Mucosa of gallbladder (tissue), 1 donor: ENCODE results near the gene TAS2R38. TPM values are rescaled to one million over a fixed set of nuclear protein-coding genes. Genes with fewer than 3 reads are reported as not detected.
"Not testable (repeated sequence)": the region's sequence is repeated elsewhere in the genome, so short reads cannot be mapped to it uniquely, and the experiment has no call there.

ENCODE experiments used
- DNase-seq: peaks from one replicate; pipeline ENCODE4 v3.0.0-alpha.2; 2020; ENCODE audit warnings: low spot score
- total RNA-seq: library from RNA; stranded (reverse); gene quantifications from one replicate; pipeline ENCODE4 v1.2.1, GENCODE V29; 2021
- donor health status: DM: no; HTN: no; CAD: no.

TAS2R38 gene
- total RNA-seq: not detected

- DNase-seq: no peak
Measured at GRCh38 chr7:141973673-141974072, at the start of gene TAS2R38. TSS of gene TAS2R38 (minus strand) at chr7:141973773. CDS start at chr7:141973689, 84 bp downstream.

GRCh38 chr7:142018154-142018553 lies 44.6 kb upstream of the TAS2R38 start:
- no peak for DNase-seq

DNA sequence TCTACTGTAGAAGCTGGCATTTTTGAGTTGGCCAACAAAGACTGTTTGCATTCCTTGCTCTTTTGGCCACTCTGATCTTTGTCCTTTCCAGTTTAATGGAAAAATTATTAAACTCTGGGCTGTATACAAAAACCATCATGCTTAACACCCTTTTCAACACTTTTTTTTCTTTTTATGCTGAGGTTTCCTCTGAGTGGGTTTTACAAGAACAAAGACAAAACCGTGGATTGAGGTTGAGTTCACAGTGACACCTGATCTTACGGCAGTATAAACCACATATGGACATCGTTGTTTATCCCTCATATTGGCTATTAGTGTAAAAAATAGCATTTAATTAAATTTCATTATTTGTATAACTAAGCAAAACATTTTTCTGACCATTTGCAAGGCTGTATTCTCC lies 43.9 kb upstream of the TAS2R38 start:
- no peak for DNase-seq

GRCh38 chr7:142012825-142013511 lies 39.4 kb upstream of the TAS2R38 start:
- no peak for DNase-seq

- no peak for DNase-seq
Measured at GRCh38 chr7:142010952-142011548, 37.5 kb upstream of the TAS2R38 start.

GRCh38 chr7:142009187-142009586 lies 35.6 kb upstream of the TAS2R38 start:
- DNase-seq: no peak

DNA sequence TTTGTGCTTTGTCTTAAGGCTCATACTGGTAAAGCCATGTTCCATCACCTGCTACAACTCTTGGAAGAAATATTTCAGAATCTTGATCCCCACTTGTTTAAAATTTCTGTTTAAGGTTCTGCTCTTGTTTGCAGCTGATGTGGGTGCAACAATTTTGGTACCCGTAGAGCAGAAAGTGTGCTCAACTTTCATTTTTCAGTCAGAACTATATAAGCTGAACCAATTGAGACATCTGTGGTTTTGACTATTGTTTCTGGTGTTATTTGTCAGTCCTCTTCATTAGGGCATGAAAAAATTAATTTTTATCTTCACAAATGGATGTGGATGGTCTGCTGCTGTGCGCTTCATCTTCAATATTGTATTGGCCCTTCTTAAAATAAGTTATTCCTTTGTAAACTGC lies 33.0 kb upstream of the TAS2R38 start:
- no peak for DNase-seq

GRCh38 chr7:142002179-142002578 lies 28.6 kb upstream of the TAS2R38 start:
- no peak for DNase-seq

GRCh38 chr7:142001163-142001874 lies 27.7 kb upstream of the TAS2R38 start:
- DNase-seq: no peak

DNA sequence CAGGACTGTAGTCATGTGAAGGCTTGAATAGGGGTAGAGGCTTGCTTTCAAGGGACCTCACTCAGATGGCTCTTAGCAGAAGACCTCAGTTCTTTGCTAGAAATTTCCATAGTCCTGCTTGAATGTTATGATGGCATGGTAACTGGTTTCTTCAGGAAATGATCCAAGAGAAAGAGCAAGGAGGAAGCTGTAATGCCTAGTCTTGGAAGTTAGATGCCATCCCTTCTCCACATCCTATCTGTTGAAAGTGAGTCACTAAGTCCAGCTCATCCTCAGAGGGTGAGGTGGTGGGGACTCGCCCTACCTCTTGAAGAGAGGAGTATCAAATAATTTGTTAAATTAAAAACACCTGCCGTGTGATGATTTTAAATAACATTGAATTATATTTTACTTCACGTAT lies 26.7 kb upstream of the TAS2R38 start:
- DNase-seq: no peak

DNA sequence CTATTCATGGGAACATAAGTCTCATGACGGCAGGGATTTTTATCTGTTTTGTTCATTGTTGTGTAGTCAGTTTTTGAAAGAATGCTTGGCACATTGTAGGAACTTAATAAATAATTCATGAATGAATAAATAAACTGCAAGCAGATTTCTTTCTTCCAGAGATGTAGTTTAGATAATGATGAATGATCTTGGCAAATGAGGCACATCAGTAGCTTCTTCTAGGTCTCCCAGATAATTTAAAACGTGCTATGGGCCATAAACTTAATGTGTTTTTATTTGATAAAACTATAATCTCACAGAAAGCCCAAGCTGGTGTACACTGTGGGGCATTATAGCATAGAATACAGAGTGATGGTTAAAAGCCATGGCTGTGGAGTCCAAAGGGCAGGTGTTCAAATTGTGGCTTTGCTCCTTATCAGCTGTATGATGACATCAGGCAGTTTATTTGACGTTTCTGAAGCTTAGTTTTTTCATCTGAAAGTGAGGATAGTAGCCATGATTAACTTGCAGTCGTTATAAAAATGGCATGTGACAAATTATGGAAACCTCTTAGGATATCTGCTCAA lies 25.6 kb upstream of the TAS2R38 start:
- DNase-seq: no peak

DNA sequence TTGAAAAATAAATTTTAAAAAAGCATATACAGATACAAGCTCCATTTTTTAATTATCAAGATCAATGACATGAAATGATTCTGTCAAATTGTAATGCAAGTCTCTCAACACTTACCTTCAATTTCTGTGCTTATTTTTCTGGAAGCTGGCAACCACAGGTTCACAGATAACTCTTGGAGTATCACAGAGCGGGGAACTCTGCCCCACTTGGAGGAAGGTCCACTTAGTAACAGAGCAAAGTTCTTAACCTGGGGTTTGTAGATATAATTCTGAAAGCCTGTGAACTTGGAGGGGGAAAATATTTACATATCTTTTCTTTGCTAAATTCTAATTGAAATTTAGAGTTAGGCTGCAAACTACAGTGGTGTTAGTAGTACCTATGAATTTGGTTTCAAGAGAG lies 19.8 kb upstream of the TAS2R38 start:
- DNase-seq: no peak

DNA sequence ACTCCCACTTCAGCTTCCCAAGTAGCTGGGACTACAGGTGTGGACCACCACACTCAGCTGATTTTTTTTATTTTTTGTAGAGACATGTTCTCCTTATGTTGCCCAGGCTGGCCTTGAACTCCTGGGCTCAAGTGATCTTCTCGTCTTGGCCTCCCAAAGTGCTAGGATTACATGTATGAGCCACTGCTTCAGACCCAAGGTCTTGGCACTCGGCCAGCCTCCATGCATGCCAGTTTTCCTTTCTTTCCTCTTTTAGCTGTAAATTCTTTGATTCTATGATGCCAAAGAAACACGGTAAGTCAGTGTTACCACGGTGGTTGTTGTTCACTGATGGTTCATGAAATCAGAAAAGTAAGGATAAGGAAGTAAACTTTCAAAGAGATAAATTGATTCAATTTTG lies 19.1 kb upstream of the TAS2R38 start:
- no peak for DNase-seq

DNA sequence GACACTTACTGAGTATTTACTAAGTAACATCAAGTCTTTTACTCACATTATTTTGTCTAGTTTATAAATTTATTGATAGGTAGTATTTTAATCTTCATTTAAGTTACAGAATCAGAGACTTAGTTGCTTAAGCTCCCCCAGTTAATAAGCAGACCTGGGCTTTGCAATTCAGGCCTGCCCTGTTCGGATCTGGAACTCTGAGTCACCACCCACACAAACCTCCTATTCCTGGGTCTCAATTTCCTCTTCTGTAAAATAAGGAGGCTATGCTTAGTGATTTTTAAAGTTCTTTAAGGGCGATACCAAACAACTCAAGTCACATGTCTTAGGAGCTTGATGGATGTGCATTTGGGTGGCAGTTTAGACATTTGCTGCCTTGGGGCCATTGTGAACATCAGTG lies 18.6 kb upstream of the TAS2R38 start:
- DNase-seq: no peak

- DNase-seq: no peak
Measured at GRCh38 chr7:141991140-141991539, 17.6 kb upstream of the TAS2R38 start.

GRCh38 chr7:141990011-141990725 lies 16.6 kb upstream of the TAS2R38 start:
- DNase-seq: no peak

- DNase-seq: not testable (repeated sequence)
Measured at GRCh38 chr7:141987803-141988202, 14.2 kb upstream of the TAS2R38 start.

DNA sequence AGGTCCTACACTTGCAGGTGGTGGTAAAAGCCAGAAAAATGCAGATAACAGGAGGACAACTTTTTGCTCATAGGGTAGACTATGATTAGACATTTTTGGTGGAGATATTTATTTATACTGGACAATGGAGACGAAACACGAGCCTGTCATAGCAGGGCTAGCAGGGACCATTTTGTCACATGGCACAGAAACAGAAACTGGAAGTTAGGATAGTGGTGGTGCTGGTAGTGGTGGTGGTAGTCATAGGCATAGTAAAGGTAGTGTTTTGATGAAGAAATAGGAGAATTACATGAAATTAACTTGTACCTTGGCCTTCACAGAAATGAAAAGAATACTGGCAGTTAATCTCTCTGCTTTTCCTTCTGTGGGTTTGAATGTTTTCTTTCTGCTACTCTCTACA lies 13.3 kb upstream of the TAS2R38 start:
- DNase-seq: no peak

GRCh38 chr7:141985926-141986325 lies 12.4 kb upstream of the TAS2R38 start:
- DNase-seq: not testable (repeated sequence)

- DNase-seq: no peak
Measured at GRCh38 chr7:141979568-141979967, 6.0 kb upstream of the TAS2R38 start.

GRCh38 chr7:141978351-141978750 lies 4.8 kb upstream of the TAS2R38 start:
- no peak for DNase-seq
